Measurements from ENCODE around the gene ABCG5. TPM values are rescaled to one million over a fixed set of nuclear protein-coding genes. Genes with fewer than 3 reads are reported as not detected.

Gene ABCG5
- not detected for total RNA-seq

DNA sequence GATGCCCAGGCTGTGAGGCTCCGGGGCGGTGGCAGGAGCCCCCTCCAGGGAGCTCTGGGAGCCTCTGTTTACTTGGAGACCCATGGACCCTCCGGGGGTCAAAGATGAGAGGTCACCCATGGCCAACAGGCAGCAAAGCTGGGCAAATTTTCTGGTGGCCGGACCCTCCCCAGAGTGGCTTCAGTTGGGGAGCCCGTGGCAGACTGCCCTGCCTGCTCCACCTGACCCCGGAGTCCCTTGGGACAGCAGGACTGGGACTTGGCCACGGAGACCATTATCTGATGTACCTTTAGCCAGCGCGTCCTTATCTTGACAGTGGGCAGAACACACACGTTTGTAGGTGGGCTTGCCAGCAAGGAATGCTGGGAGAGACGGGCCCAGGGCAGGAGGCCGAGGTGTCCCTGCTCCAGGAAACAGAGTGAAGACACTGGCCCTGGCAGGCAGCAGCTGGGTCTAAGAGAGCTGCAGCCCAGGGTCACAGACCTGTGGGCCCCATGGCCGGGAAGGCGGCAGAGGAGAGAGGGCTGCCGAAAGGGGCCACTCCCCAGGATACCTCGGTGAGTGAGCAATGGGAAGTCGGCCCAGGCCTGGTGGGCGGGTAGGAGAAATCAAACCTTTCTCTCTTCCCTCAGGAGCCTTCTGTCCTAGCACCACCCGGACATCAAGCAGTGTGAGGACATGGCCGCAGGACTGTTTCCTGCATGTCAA, at the start of gene ABCG5, which contains the start of gene ABCG8:
ABCG5 (minus strand) TSS at position 280 of the 708 bp plus-strand sequence; CDS start at position 120, 160 bp downstream.
ABCG8 (plus strand) TSS at position 412 of the 708 bp plus-strand sequence; CDS start at position 495, 83 bp downstream.
- CTCF ChIA-PET: no interaction called here
- POLR2A ChIA-PET: no interaction called here

DNA sequence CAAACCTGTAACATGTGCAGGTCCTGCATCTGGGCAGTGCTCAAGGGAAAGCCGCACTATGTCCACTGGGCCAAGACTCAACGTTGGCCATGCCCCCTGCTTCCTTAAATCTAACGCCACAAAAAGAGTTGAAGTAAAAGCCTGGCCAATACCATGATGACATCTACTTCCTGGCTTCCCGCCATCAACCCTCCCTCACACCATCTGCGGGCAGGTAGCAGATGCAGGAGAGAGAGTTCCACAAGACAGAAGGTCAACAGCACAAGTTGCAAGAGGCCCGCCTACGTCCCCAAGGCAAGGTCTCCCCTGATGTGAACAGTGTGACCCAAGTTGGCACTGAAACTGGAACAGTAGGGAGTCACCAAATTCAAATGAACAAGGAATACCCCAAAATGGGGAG, 48.5 kb upstream of the ABCG5 start:
- CTCF ChIA-PET: no interaction called here
- POLR2A ChIA-PET: no interaction called here

DNA sequence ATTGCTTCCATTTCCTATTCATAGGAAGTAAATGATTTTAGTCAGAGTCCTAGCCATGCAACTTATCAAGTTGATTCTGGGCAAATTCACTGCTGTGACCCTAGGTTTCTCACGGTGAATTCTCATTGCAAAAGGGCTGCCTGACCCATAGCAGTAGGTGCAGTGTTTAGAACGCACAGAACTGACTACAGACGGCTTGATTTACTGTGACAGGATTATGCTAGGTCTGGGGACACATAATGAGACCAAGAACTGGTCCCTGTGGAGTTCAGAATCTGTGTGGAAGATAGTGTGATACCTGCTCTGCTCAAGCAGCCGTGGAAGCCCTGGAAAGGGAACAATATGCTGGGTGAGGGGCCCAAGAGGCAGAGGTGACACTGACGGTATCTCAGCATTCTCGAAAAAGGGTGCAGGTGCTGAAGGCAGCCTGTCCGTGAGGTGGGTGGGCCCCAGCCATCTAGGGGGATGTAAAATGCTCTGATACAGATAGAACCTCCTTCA, 46.5 kb upstream of the ABCG5 start:
- ChIA-PET POLR2A (no interaction called here), CTCF (interaction anchor here (1.9 kb wide), 1 partner anchor 13 kb away, joined by 6 read pairs; no protein-coding TSS in a partner anchor)

GRCh38 chr2:43884689-43885088, 46.0 kb upstream of the ABCG5 start:
- CTCF ChIA-PET: interaction anchor here (1.9 kb wide), 1 partner anchor 12 kb away, joined by 6 read pairs; no protein-coding TSS in a partner anchor
- POLR2A ChIA-PET: no interaction called here

- ChIA-PET POLR2A (no interaction called here), CTCF (no interaction called here)
These were observed 43.7 kb upstream of the ABCG5 start for GRCh38 chr2:43882312-43882711.

DNA sequence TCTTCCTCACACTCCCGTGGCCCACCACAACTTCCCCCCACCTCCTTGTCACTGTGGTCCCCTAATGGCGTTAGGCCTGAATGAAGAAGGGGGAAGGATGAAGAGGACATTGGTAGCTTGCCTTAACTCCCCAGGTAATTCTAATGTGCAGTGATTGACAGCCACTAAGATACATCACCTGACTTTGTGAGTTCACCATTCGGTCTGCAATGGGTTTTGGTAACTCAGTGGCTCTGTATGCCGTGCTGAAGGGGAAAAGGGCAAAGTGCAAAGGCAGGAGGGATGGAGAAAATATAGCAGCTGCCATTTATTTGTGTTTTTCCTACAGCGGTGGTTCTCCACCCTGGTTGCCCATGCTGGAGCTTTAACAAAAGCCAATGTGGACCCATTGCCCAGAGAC, 42.3 kb upstream of the ABCG5 start:
- ChIA-PET CTCF (no interaction called here), POLR2A (no interaction called here)

DNA sequence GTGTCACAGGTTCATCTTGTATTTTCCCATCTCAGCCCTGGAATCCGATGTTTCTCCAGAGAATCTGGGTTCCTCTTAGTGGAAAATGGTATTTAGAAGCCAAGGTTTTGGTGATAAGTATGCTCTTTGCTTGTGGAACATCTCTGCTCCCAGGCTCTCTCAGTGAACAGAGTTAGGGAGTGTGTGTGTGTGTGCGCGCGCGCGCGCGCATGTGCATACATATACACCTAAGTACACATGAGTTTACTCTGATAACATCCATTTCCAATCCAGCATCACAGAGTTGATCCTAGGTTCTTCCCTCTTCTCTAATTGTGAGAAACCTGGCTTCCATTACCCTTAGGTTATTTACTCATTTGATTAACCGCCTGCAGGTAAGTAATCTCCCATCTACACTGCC, 41.8 kb upstream of the ABCG5 start:
- ChIA-PET CTCF (no interaction called here), POLR2A (no interaction called here)

DNA sequence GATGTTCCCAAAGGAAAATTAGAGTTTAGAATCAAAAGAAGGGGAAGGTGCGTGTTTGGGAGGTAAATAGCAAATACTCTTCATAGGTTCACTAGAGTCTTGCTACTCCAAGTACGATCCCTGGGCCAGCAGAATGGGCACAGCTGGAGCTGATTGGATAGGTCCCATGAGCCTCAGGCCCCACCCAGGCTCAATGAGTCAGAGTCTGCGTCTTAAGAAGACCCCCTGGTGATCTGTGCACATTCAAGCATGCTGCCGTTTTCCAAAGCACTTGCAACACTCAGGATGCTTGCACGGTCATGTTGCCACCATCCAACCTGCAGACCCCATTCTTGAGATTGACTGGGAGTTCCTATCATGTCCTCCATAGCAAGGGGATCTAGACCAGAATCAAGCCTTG, 40.6 kb upstream of the ABCG5 start:
- ChIA-PET POLR2A (no interaction called here), CTCF (no interaction called here)

- ChIA-PET POLR2A (no interaction called here), CTCF (interaction anchor here (1.0 to 1.3 kb wide), 6 partner anchors 8 to 262 kb away, joined by 3 to 8 read pairs (median 4); no protein-coding TSS in a partner anchor)
These were observed 39.3 kb upstream of the ABCG5 start for GRCh38 chr2:43877782-43878464.

DNA sequence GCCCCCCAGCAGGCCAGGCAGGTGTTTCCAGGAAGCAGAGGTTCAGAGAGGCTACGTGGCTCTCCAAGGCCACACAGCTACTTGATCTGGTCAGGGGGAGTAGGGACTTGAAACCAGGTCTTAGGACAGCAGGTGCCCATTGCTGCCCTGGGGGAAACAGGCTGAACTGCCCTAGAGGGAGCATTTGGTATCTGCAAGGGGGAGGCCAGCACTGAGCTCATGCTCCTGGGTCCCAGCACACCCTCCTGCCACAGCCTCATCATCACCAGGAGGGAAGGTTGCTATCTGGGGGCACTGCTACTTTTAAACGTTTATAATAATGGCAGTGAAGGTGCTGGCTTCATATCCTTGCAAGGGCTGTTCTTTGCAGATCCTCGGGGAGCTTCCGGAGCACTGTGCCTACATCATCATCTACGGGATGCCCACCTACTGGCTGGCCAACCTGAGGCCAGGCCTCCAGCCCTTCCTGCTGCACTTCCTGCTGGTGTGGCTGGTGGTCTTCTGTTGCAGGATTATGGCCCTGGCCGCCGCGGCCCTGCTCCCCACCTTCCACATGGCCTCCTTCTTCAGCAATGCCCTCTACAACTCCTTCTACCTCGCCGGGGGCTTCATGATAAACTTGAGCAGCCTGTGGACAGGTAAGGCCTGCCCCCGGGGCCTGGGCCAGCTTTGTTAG, 36.3 kb upstream of the ABCG5 start:
- ChIA-PET CTCF (no interaction called here), POLR2A (no interaction called here)

- ChIA-PET POLR2A (no interaction called here), CTCF (interaction anchor here (2.0 kb wide), 1 partner anchor 13 kb away, joined by 6 read pairs; no protein-coding TSS in a partner anchor)
These were observed 33.5 kb upstream of the ABCG5 start for GRCh38 chr2:43872151-43872550.

- ChIA-PET POLR2A (no interaction called here), CTCF (no interaction called here)
These were observed 16.7 kb upstream of the ABCG5 start for GRCh38 chr2:43855292-43855691.

DNA sequence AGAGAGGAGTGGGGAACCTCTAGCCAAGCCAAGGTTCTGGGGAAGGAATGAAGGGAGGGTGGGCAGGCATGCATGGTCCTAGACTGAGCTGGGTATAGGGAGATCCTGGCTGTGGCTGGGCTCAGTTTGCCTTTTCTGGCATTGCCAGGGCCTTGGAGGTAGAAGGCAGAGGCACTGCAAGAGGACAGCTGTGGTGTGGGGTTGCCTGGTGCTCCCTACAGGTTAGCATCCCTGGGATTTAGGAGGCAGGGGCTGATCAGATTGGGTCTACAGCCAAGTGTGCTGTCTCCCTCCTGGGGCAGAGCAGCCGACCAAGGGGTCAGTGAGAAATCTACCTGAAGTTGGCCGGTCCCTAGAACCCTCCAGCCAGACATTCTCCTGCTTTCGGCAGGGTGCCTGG, 16.0 kb upstream of the ABCG5 start:
- POLR2A ChIA-PET: no interaction called here
- CTCF ChIA-PET: no interaction called here

DNA sequence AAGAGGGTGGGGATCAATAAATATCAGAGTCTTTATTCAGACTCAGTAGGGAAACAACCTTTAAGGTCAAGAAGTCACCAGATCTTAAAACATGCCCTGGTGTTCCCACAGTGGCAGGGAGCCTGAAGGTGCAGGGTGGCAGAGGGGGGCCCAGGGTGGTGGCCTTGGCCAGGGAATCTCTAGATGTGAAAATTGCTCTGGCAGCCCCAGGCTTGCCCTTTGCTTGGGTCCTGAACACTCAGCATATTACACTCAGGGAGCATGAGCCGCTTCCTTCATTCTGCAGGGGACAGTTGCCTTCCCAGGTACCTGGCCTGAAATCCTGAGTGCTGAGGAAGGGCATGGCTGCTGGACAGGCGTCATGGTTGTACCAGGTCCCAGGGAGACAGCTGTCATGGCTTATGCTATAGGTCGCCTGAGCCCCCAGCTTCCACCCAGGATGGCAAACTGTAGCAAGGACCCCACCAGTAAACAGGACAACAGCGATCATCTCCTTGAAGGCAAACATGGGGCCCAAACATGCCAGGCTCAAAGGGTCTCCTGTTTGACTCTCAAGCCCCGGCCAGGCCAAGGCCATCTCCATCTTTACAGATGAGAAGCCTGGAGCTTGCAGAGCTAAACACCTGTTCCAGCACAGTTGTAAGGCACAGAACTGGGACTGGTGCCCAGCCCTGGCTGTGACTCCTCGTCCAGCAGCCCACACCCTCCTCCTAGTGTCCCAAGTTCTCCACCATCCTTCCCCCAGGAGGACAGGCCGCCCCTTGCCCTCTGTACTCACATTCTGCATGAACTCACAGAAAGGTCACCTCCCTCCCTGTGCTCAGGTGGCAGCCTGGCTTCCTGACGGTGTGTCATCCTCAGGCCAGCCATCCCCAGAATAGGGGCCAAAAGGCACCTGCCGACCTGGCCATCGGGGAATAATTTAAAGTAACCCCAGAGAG, 14.8 kb upstream of the ABCG5 start:
- CTCF ChIA-PET: no interaction called here
- POLR2A ChIA-PET: no interaction called here

DNA sequence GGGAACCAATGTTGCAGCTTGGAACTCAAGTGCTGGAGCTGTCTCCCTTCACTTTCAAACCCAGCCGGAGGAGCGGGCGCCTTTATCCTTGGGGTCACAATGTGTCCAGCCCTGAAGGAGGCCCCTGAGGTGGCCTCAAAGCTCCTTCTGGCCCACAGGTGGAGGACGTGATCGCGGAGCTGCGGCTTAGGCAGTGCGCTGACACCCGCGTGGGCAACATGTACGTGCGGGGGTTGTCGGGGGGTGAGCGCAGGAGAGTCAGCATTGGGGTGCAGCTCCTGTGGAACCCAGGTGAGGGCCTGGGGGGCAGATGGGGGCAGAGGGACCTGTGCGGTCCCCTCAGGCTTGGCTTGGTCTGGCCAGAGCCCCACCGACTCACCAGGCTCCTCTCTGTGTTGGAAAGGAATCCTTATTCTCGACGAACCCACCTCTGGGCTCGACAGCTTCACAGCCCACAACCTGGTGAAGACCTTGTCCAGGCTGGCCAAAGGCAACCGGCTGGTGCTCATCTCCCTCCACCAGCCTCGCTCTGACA, 13.6 kb upstream of the ABCG5 start:
- POLR2A ChIA-PET: no interaction called here

DNA sequence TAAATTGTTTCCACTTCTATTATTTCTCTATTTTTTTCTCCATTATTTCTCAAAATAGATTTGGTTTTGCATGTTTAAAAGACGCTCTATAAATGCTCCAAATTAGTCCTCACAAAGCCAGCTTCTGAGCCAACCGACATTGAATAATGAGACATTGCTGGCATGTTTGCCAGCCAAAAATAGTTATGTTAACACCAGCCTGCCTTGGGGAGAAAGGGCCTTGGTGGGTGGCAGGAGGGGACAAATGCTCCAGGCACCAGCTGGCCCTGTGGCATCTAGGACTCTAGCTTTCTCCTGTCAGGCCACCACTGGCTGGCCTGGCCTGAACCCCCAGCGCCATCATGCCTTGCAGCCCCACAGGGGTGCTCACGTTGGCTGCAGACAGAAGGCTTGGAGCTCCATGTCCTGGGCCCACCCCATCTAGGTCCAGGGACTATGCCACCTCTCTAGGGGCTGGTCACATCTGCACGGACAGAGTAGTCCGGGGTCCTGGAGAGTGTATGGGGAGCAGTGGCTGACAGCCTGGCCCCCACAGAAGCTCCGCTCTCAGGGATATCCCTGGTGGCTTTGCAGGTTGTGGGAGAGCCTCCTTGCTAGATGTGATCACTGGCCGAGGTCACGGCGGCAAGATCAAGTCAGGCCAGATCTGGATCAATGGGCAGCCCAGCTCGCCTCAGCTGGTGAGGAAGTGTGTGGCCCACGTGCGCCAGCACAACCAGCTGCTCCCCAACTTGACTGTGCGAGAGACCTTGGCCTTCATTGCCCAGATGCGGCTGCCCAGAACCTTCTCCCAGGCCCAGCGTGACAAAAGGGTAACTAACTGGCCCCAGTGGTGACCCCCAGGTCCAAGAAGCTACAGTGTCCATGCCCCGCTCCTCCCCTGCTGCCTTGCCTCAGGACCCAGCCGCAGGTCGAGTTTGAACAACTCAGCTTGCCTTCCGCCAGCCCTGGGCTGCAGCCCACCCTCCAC, 12.7 kb upstream of the ABCG5 start:
- POLR2A ChIA-PET: no interaction called here
- CTCF ChIA-PET: interaction anchor here (0.6 to 0.9 kb wide), 2 partner anchors 27 to 93 kb away, joined by 3 read pairs; no protein-coding TSS in a partner anchor

More for the DNA sequence above, 13.6 kb upstream of the ABCG5 start:
- CTCF ChIA-PET: interaction anchor here (0.9 kb wide), 1 partner anchor 94 kb away, joined by 3 read pairs; no protein-coding TSS in a partner anchor

GRCh38 chr2:43848214-43848613, 9.6 kb upstream of the ABCG5 start:
- POLR2A ChIA-PET: no interaction called here
- CTCF ChIA-PET: interaction anchor here (0.6 kb wide), 1 partner anchor 233 kb away, joined by 4 read pairs; no protein-coding TSS in a partner anchor
